Upper lobe of left lung (tissue), 4 donors: ENCODE measurements around the gene OTOF.

Source experiments
- EP300 ChIP-seq, 4 donors: sonication (generic); formaldehyde crosslinking; IDR thresholded peaks; one replicate each; pipeline ENCODE4 v1.5.1; 2017; ENCODE audit warnings: antibody characterized with exemption in 4 of 4, control low read depth in 2 of 4
- POLR2A ChIP-seq, 4 donors: fragments of 450-650 bp; IDR thresholded peaks; one replicate each; pipeline ENCODE4 v1.5.1; 2016 to 2017; ENCODE audit warnings: antibody characterized with exemption in 4 of 4, mild to moderate bottlenecking in 2 of 4
- POLR2AphosphoS5 ChIP-seq, 2 donors: sonication (generic); formaldehyde crosslinking; IDR thresholded peaks; one replicate each; pipeline ENCODE4 v1.5.1; 2017; ENCODE audit warnings: antibody characterized with exemption in 2 of 2
- TF ChIP-seq, protein P1 (sequence below), 6 experiments: fragments of 450-650 bp in 4 of 6; fragments of 200-600 bp in 2 of 6; sonication (generic) in 2 of 6; IDR thresholded peaks; one replicate each; pipeline ENCODE4 v1.5.1; 2016 to 2019; ENCODE audit warnings: antibody characterized with exemption in 6 of 6

DNA sequence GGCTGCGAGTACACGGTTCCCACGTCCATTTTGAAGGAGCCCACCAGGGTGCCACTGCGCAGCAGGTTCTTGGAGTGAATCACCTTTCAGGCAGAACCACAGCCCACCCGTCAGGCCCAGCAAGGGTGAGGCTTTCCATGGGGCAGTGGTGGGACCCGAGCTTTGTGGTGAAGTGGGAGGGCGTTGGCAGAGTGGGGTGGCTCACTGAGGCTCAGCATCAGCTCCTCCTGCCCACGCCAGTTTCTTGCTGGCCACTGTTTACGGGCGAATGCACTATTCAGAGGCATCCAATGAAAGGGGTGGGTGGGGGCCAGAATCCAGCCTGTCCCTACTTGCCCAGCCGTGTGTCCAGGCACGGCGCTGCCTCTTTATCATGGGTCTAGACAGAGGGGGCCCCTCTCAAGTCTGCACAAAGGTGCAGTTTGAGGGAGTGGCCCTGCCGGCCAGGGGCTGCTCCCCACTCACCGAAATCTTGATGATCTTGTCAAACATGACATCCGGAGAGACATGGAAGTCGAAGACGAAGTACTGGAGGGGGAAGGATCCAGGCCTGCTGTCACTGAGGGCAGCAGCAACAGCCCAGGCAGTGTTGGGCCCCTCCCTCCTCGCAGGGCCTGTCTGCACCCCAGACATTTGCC is 11.4 kb upstream of the OTOF start:
- TF ChIP-seq POLR2A (IDR thresholded peaks at IDR 0.05), result no peak
- TF ChIP-seq, protein P1, sequence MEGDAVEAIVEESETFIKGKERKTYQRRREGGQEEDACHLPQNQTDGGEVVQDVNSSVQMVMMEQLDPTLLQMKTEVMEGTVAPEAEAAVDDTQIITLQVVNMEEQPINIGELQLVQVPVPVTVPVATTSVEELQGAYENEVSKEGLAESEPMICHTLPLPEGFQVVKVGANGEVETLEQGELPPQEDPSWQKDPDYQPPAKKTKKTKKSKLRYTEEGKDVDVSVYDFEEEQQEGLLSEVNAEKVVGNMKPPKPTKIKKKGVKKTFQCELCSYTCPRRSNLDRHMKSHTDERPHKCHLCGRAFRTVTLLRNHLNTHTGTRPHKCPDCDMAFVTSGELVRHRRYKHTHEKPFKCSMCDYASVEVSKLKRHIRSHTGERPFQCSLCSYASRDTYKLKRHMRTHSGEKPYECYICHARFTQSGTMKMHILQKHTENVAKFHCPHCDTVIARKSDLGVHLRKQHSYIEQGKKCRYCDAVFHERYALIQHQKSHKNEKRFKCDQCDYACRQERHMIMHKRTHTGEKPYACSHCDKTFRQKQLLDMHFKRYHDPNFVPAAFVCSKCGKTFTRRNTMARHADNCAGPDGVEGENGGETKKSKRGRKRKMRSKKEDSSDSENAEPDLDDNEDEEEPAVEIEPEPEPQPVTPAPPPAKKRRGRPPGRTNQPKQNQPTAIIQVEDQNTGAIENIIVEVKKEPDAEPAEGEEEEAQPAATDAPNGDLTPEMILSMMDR (IDR thresholded peaks at IDR 0.05), result no peak
- TF ChIP-seq EP300 (IDR thresholded peaks at IDR 0.05), result no peak
- TF ChIP-seq POLR2AphosphoS5 (IDR thresholded peaks at IDR 0.05), result no peak
